Measurements from ENCODE around the gene RNU6-9.

The RNU6-9 gene

DNA sequence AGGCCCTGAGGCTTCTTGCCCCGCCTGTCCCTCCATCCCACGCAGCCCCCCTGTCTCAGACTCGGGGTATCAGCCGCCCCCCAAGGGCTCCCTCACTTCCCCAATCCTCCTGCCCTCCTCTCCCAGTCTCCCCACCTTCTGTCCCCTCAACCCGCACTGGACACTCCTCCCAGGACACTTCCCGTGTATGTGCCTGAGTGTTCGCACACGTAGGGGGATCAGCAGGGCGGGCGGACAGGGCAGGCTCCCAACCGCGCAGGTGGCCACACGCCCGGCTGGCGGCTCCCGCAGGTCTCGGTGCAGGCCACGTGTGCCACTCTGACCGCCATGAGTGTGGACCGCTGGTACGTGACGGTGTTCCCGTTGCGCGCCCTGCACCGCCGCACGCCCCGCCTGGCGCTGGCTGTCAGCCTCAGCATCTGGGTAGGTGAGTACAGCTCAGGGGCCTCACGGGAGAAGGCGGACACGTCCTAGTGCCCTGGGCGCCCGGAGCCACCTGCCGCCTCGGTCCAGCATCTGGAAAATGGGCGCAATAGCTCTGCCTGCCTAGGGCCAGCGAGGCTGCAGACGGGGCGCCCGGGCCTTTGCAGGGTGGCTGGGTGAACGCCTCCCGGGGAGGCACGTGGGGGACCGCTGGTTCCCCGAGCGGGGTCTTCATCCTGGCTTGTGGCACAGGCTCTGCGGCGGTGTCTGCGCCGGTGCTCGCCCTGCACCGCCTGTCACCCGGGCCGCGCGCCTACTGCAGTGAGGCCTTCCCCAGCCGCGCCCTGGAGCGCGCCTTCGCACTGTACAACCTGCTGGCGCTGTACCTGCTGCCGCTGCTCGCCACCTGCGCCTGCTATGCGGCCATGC lies 26.1 kb downstream of the RNU6-9 start:
- DNase-seq, result no peak

GRCh38 chr19:920051-920864 lies 27.0 kb downstream of the RNU6-9 start:
- DNase-seq, result no peak

DNA sequence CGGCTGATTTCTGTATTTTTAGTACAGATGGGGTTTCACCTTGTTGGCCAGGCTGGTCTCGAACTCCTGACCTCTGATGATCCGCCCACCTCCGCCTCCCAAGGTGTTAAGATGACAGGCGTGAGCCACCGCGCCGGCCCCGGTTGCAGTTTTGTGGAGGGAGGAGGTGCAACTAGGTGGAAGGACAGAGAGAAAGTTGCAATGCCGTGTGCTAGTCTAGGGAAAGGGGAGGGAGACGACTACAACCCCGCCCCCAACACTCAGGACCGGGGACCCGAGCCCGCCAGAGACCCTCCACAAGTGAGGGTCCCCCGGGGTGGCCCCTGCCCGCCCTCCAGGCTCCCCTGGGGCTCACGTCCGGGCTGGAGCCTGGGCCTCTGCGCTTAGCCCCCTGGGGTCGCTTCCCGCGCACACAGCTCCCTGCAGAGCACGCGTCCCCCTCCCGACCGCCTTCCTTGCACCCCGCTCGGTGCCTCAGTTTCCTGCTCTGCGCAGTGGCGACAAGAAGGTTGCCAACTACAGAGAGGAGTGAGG lies 31.3 kb downstream of the RNU6-9 start:
- DNase-seq, result no peak

GRCh38 chr19:925087-925525 lies 31.8 kb downstream of the RNU6-9 start:
- no peak for DNase-seq

- no peak for DNase-seq
These were observed 32.4 kb downstream of the RNU6-9 start, which contains the start of gene ARID3A for GRCh38 chr19:925526-926322. Gene ARID3A, plus strand, starts transcription at chr19:926035. Its CDS starts 3,494 bp downstream, at chr19:929529.

DNA sequence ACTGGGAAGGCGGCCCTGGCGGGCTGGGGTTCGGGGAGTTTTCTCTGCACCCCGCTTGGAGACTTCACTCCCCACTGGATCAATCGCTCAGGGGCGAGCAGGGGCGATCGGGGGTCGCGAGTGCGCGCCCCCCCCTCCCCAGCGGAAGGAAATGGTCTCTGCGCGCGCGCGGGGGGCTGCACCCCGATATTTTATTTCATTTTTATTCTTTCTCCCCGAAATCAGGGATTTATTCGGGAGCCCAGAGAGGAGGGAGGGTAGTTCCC lies 33.0 kb downstream of the RNU6-9 start:
- DNase-seq, result no peak

DNA sequence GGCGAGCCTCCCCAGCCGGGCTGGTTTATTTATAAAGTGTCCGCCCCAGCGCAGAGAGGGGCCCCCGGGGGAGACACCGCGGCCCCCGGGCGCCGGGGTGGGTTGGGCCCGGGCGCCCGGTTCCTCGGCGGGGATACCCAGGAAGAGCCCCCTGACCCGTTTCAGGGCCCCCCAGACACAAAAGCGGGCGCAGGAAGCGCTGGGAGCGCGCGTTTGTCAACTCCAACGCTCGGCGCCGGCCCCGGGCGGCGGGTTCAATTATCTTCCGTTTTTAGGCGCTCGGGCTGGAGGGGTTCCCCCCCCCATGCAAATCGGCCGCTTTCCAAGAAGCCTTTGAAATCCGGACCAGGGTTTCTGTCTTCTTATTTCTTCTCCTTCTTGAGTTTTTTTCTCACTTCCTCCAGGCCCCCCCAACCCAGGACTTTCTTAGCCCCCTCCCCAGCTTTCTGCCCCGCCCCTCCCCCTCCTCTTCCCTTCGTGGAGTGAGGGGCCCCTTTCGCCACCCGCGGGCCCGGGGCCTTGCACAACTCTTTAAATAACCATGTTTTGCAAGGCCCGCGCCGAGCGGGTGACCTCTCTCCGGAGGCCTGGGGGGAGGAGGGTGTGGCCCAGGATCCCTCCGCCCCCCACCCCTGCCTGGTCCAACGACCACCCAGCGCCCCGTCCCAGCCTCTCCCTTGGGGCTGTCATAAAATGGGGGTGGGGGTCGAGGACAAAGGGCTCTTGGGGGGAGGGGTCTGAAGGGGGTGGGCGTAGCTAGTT lies 33.5 kb downstream of the RNU6-9 start:
- DNase-seq, result no peak

DNA sequence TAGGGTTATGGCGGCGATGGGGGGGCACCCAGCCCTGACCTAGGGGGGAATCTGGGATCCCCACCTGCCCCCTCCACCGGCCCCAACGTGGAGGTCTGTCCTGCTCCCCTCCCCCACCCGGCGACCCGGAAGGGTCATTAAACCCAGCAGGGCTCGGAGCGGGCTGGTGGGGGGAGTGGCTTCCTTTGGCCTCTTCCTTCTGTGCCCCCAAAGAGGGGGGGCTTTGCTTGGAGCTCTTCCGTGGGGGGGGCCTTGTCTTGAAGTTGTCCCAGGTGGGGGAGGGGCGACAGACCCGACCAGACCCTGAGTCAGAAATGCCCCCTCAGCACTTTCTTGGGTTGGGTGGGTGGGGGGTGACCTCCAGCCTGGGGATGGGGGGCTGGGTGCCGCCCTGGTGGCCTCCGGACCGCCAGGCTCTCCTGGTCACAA lies 34.1 kb downstream of the RNU6-9 start:
- DNase-seq, result no peak

DNA sequence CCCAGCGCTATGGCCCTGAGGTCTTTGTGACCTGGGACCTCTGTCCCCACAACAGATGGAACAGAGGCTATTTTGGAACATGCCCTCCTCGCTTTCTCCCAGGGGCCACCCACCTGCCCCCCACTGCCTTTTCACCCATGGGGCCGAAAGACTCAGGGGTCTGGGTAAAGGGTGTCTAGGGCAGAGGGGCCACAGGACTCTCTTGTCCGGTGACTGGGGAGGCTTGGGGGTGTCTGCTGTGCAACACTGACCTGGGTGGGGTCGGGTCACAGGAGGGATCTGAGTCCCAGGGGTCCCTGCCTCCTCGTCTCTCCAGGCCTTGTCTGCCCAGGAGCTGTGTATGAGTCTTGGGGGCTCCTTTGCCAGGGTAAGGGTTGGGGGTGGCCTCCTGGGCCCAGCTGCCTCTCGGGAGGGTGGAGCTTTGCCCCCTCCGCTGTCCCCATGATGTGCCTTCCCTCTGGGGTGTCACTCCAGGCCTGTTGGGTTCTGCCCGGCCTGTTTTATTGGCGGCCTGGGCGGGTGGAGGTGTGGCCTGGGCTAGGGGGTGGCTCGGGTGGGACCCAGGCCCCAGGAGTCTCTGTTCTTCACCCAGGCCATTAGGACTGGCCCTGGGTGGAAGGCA lies 34.6 kb downstream of the RNU6-9 start:
- no peak for DNase-seq

DNA sequence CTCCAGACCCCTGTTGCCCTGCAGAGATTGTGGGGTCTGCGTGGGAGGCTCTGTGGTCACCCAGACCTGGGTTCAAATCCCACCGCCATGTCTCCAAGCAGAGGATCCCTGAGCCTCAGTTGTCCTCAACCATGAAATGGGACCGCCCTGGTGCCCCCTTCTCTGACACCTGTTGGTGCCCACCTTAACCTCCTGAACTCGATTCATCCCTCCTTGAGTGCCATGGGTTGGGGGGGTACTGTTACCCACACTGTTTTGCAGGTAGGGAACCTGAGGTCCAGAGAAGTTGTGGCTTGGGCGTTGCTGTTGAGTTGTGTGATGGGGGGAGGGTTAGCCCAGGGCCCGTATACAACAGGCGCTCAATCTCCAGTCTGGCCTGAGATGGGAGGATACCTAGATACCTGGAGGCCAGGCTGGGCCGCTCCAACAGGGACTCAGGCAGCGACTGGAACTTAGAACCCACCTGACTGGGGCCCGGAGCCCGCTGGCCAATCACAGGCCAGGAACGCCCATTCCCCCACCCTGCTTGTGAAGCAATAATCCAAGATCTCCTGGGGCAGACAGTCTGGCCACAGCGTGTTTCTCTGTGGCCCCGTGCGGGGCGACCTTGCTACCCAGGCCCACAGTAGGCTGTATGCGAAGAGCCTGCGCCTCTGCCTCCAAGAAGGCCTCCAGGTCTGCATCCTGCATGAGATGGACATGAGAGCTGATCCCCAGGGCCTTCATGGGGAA lies 35.4 kb downstream of the RNU6-9 start:
- no peak for DNase-seq

DNA sequence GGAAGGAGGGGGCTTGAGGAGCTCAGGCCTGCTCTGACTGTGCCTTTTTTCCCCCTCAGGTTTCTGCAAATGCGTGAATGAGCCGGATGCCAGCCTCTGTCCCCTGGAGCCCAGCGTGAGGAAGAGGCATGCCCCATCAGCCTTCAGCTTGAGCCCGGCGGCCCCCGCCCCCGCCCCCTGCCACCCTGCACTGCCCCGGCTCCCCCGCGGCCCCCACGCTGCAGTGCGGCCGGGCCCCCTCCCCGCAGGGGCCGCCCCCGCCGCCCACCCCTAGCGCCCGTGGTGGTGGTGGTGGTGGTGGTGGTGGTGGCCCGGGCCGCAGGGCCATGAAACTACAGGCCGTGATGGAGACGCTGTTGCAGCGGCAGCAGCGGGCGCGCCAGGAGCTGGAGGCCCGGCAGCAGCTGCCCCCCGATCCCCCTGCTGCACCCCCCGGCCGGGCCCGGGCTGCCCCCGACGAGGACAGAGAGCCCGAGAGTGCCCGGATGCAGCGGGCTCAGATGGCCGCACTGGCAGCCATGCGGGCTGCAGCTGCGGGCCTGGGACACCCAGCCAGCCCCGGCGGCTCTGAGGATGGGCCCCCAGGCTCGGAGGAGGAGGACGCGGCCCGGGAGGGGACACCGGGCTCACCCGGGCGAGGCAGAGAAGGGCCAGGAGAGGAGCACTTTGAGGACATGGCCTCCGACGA lies 36.1 kb downstream of the RNU6-9 start:
- DNase-seq, result no peak

- no peak for DNase-seq
These were observed 36.6 kb downstream of the RNU6-9 start for GRCh38 chr19:929891-930258.

DNA sequence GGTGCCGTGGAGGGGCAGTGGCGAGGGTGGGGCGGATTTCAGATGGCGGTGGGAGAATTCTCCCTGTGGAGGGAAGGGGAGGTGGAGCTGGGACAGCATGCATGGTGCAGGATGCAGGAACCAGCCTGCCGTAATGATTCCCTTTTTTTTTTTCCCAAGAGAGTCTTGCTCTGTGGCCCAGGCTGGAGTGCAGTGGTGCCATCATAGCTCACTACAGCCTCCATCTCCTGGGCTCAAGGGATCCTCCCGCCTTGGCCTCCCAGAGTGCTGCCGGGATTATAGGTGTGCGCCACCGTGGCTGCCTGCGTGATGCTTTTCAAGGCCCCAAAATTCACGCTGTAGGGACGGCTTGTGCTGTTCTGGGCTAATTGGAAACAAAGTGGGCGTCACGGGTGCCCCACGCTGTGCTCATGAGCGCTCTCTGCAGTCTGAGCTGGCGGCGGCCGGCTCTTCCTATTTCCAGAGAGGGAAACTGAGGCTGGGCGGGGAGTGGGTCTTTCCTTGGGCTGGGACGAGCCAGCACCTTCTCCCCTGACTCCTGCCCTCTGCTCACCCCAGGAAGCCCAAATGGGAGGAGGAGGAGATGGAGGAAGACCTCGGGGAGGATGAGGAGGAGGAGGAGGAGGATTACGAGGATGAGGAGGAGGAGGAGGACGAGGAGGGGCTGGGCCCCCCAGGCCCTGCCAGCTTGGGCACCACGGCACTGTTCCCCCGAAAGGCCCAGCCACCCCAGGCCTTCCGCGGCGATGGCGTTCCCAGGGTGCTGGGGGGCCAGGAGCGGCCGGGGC lies 38.8 kb downstream of the RNU6-9 start:
- DNase-seq, result no peak

- no peak for DNase-seq
These were observed 39.6 kb downstream of the RNU6-9 start for GRCh38 chr19:932648-933552.

DNA sequence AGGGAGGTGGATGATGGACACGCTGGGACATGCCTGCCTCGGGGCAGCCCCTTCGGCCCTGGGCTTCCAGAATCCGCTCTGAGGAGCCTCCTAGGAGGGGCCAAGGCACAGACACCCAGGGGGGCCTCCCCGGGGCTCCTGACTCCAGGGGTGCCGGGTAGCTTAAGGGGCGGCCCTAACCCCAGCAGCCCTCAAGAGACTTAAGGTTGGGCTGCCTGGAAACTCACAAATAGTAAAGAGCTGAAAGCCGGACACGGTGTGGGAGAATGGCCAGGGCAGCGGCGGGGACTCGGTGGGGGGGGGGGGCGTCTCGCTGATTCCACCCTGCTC lies 40.2 kb downstream of the RNU6-9 start:
- no peak for DNase-seq

GRCh38 chr19:934197-934840 lies 41.0 kb downstream of the RNU6-9 start:
- no peak for DNase-seq

DNA sequence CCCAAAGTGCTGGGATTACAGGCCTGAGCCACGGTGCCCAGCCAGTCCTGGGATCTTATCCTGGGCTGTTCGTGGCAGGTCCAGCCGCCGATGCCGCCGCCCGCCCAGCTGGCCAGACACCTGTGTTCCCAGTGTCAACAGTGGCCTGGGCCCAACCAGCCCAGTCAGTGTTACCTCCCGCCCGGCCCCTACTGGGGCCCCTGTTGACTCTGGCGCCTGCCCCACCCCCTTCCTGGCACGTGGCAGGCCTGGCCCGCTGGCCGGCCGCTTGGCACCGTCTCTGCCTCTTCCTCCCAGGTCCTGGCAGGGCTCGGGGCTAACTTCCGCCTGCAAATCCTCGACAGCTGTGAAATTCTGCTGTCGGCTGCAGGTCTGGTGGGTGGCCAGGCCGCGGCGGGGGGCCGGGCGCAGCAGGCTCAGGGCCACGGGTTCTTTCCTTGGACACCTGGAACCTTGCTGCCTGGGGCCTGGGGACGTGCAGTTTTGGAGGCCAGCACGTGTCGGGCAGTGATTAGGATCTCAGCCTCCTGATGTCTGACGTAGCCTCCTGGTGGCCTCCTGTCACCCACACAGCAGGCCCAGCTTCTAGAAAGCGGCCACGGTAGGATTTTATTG lies 41.7 kb downstream of the RNU6-9 start:
- DNase-seq, result no peak

DNA sequence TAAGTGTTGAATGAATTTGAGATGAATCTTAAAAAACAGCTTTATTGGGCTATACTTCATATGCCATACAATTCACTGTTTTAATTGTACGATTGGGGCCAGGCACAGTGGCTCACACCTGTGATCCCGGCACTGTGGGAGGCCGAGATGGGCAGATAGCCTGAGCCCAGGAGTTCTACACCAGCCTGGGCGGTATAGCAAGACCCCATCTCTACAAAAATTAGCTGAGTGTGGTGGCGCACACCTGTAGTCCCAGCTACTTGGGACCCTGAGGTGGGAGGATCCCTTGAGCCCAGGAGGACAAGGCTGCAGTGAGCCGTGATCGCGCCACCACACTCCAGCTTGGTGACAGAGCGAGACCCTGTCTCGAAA lies 42.9 kb downstream of the RNU6-9 start:
- no peak for DNase-seq

Data from cortex of kidney (tissue), 1 donor.